GM21447 (cell line): ENCODE data around the gene WDR7.
A peak's percentile ranks its signal among the peaks of the same experiment; 100 is the strongest.

Experiments used
- ATAC-seq: cut with Tn5 transposase; IDR thresholded peaks from one replicate; pipeline ENCODE4 v1.9.1; 2021; ENCODE audit not compliant: unreplicated experiment

WDR7 gene

GRCh38 chr18:56983275-56983992, 332.3 kb downstream of the WDR7 start:
- ATAC-seq = no peak

- no peak for ATAC-seq
These were observed 333.6 kb downstream of the WDR7 start for GRCh38 chr18:56984731-56985130.

- no peak for ATAC-seq
These were observed 335.7 kb downstream of the WDR7 start for GRCh38 chr18:56986829-56987228.

GRCh38 chr18:56987236-56987635, 336.1 kb downstream of the WDR7 start:
- no peak for ATAC-seq

GRCh38 chr18:56988022-56988421, 336.9 kb downstream of the WDR7 start:
- ATAC-seq = no peak

- ATAC-seq = no peak
These were observed 339.5 kb downstream of the WDR7 start for GRCh38 chr18:56990678-56991077.

- ATAC-seq = no peak
These were observed 341.6 kb downstream of the WDR7 start for GRCh38 chr18:56992777-56993176.

GRCh38 chr18:56995579-56996188, 344.5 kb downstream of the WDR7 start:
- ATAC-seq = no peak

- no peak for ATAC-seq
These were observed 346.0 kb downstream of the WDR7 start for GRCh38 chr18:56997200-56997599.

- ATAC-seq = no peak
These were observed 348.7 kb downstream of the WDR7 start for GRCh38 chr18:56999823-57000222.

GRCh38 chr18:57002627-57003026, 351.5 kb downstream of the WDR7 start:
- no peak for ATAC-seq

GRCh38 chr18:57003342-57003741, 352.2 kb downstream of the WDR7 start:
- ATAC-seq = no peak

- peak; percentile 99 for ATAC-seq
These were observed 353.4 kb downstream of the WDR7 start for GRCh38 chr18:57004366-57005121.

- no peak for ATAC-seq
These were observed 357.0 kb downstream of the WDR7 start for GRCh38 chr18:57008001-57008686.

GRCh38 chr18:57009844-57010243, 358.7 kb downstream of the WDR7 start:
- no peak for ATAC-seq

GRCh38 chr18:57014772-57015413, 363.7 kb downstream of the WDR7 start:
- no peak for ATAC-seq

GRCh38 chr18:57015451-57015850, 364.3 kb downstream of the WDR7 start:
- no peak for ATAC-seq

GRCh38 chr18:57018845-57019244, 367.7 kb downstream of the WDR7 start:
- no peak for ATAC-seq

- no peak for ATAC-seq
These were observed 371.6 kb downstream of the WDR7 start for GRCh38 chr18:57022716-57023115.

- ATAC-seq = no peak
These were observed 372.2 kb downstream of the WDR7 start for GRCh38 chr18:57023275-57023882.

- no peak for ATAC-seq
These were observed 374.4 kb downstream of the WDR7 start for GRCh38 chr18:57025540-57025939.
